NCI-H2081 treated with DMSO at 0.1 percent for 48 hours (cell line): ENCODE results near the gene ZFHX3.

ENCODE experiments used
- DNase-seq: peaks from one replicate; lab custom pipeline; 2025; lab: John Stamatoyannopoulos, UW

The ZFHX3 gene

GRCh38 chr16:72848028-72848400 lies 199.9 kb downstream of the ZFHX3 start:
- no peak for DNase-seq

- DNase-seq: no peak
These were observed 200.5 kb downstream of the ZFHX3 start for GRCh38 chr16:72847187-72848027.

GRCh38 chr16:72846594-72846993 lies 201.3 kb downstream of the ZFHX3 start:
- no peak for DNase-seq

- DNase-seq: no peak
These were observed 202.5 kb downstream of the ZFHX3 start for GRCh38 chr16:72845322-72846020.

GRCh38 chr16:72844225-72844920 lies 203.6 kb downstream of the ZFHX3 start:
- no peak for DNase-seq

GRCh38 chr16:72841506-72841905 lies 206.4 kb downstream of the ZFHX3 start:
- DNase-seq: no peak

- DNase-seq: no peak
These were observed 207.1 kb downstream of the ZFHX3 start for GRCh38 chr16:72840631-72841381.

GRCh38 chr16:72838951-72839350 lies 209.0 kb downstream of the ZFHX3 start:
- DNase-seq: no peak

GRCh38 chr16:72838586-72838910 lies 209.4 kb downstream of the ZFHX3 start:
- no peak for DNase-seq

GRCh38 chr16:72837846-72838585 lies 209.9 kb downstream of the ZFHX3 start:
- DNase-seq: no peak

GRCh38 chr16:72836985-72837384 lies 210.9 kb downstream of the ZFHX3 start:
- no peak for DNase-seq

GRCh38 chr16:72836181-72836580 lies 211.7 kb downstream of the ZFHX3 start:
- DNase-seq: no peak

- no peak for DNase-seq
These were observed 212.8 kb downstream of the ZFHX3 start for GRCh38 chr16:72835086-72835485.

- no peak for DNase-seq
These were observed 213.4 kb downstream of the ZFHX3 start for GRCh38 chr16:72834499-72834898.

- no peak for DNase-seq
These were observed 214.0 kb downstream of the ZFHX3 start for GRCh38 chr16:72833969-72834368.

GRCh38 chr16:72833482-72833881 lies 214.4 kb downstream of the ZFHX3 start:
- no peak for DNase-seq

- DNase-seq: no peak
These were observed 215.2 kb downstream of the ZFHX3 start for GRCh38 chr16:72832621-72833248.

- DNase-seq: no peak
These were observed 217.8 kb downstream of the ZFHX3 start for GRCh38 chr16:72829846-72830775.

GRCh38 chr16:72827866-72828265 lies 220.1 kb downstream of the ZFHX3 start:
- DNase-seq: no peak
